RKO (cell line): ENCODE data around the gene KCNK13.
"Not testable (repeated sequence)": the region's sequence is repeated elsewhere in the genome, so short reads cannot be mapped to it uniquely, and the experiment has no call there.

Experiments used
- DNase-seq: peaks from one replicate; pipeline ENCODE4 v3.0.0-alpha.2; 2016; ENCODE audit warnings: low spot score

Gene KCNK13

GRCh38 chr14:90060965-90061684, 669 bp upstream of the KCNK13 start:
- no peak for DNase-seq

GRCh38 chr14:90062127-90062794, 467 bp downstream of the KCNK13 start:
- DNase-seq = no peak

DNA sequence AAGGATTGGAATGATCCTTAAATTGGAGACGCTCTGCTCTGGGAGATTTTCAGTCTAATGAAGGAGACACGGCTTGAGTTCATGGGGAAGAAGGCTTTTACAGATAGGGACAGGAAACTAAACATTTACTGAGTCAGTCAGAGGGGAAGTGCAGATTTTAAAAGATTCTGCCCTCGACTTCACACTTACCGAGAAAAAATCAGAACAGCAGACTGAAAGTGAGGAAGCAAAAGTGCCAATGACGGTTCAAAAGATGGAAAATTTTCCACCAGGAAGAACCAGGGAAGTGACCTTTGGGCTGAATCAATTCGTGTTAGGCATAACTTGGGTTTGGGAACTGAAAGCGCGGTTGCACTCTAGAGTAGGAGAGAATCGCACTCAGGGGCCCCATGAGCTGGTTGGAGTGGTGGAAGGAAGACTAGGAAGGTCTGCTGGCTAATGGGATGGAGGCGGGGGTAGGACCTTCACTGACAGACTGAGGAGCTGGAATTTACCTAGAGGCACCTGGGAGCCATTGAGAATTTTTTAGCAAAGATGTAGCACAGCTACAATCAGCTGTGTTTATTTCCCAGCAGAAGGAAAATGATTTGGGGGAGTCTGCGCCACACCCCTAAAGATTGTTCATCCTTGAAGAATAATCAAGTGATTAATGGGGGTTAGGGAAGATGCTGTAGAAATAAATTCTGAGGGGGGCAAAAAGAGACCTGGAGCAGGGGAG, 1.2 kb downstream of the KCNK13 start:
- no peak for DNase-seq

- DNase-seq = no peak
These were observed 10.6 kb downstream of the KCNK13 start for GRCh38 chr14:90072350-90072749.

- no peak for DNase-seq
These were observed 17.8 kb downstream of the KCNK13 start for GRCh38 chr14:90079576-90079975.

DNA sequence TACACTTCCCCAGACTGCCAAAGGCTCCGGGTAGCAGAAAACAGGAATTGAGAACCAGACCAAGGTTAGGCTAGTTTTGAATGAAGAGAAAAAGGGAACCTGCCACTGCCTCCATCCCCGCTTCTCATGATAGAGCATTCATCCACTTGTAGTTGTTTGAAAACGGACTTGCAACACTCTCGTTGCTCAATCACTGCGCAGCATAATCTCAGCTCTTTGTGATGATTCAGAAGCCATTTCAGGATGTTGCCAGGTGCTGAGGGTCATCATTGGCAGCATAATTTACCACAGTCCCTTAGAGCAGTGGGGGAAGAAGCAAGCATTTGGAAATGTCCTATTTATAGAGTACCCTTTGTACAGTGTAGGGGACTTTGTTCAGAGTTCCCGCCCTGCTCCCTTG, 25.6 kb downstream of the KCNK13 start:
- no peak for DNase-seq

DNA sequence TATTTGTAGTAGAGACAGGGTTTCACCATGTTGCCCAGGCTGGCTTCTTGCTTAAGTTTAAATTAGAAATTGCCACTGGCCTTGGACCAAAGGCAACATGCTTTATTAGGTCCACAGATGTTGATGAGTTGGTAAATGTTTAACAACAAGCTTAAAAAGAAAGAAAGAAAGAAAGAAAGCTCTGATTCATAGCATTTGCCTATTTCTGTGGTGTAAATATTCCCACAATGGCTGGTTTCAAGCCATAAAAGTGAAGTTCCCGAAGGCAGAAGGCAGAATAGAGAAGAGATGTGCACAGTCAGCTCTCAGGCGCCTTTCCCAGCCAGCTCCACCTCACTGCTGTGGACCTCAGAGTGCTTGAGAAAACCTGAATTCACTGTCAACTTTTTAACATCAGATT, 26.4 kb downstream of the KCNK13 start:
- no peak for DNase-seq

DNA sequence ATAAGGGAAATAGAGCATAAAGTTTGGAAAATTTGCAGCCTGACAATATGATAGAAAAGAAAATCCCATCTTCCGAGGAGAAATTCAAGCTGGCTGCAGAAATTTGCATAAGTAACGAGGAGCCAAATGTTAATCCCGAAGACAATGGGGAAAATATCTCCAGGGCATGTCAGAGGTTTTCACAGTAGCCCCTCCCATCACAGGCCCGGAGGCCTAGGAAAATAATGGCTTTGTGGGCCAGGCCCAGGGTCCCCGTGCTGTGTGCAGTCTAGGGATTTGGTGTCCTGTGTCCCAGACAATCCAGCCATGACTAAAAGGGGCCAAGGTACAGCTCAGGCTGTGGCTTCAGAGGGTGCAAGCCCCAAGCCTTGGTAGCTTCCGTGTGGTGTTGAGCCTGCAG, 27.7 kb downstream of the KCNK13 start:
- not testable (repeated sequence) for DNase-seq

DNA sequence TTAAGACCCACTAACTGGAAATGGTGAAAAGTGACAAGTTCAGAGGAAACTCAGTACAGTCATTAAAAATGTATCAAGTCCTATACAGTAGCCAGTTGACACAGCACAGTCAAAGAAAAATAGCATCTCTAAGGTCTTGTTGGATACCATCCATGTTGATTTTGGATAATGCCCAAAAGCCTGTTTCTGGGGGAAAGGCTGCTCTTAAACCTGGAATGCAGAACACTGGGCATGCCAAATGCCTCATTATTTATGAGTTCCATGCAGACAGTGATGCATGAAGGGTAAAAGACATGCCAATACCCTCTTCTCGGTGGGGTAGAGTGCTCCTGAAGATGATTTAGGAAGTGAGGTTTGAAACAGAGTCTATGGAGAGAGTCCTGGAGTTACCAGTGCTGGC, 29.6 kb downstream of the KCNK13 start:
- no peak for DNase-seq

DNA sequence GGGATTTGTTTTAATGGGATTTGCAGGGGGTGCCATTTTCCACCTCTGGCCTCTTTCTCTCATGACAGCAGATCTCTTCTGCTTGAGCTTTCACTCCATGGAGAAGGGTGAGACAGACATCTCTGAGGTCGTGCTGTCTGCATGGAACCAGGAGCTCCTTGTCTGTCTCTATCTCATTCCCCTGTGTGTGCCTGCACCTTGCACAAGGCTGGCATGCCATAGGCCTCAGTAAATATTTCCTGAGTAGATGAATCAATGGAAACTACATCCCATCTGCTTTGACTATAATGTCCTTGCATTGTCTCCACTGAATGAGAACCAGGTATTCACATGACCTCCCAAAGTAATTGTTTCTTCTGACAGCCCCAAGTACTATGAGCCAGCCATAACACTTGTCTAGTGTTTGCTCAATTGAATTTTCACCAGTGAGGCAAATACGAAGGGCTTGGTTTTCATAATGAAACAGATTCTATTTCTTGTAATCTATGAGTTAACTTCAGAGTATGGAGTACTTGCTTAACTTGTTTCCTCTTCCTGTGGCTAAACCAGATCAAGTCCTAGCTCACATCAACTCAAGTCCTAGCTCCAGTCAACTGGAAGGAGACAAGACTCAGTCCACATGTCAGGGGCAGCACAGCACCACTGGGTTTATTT, 32.3 kb downstream of the KCNK13 start:
- DNase-seq = no peak

DNA sequence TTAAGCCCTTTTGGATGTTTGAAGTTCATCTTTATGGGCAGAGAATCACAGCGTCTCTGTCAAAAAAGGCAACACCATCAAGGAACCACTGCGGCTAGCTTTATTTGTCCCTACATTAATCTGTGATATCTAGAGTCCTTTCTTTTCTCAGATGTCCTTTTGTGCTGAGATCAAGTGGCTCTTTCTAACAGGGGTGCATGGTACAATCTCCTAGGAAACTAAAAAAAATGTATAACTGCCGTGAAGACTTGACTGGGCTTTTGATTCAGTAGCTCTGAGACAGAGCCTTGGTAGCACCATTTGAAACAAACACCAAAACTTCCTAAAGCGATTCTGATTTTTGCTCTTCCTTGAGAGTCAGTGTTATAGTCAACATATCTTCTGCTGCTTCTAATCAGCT, 33.3 kb downstream of the KCNK13 start:
- no peak for DNase-seq

GRCh38 chr14:90096566-90096965, 34.8 kb downstream of the KCNK13 start:
- no peak for DNase-seq

- DNase-seq = no peak
These were observed 42.0 kb downstream of the KCNK13 start for GRCh38 chr14:90103808-90104207.

GRCh38 chr14:90105756-90106155, 44.0 kb downstream of the KCNK13 start:
- no peak for DNase-seq

- DNase-seq = no peak
These were observed 46.0 kb downstream of the KCNK13 start for GRCh38 chr14:90107789-90108188.

DNA sequence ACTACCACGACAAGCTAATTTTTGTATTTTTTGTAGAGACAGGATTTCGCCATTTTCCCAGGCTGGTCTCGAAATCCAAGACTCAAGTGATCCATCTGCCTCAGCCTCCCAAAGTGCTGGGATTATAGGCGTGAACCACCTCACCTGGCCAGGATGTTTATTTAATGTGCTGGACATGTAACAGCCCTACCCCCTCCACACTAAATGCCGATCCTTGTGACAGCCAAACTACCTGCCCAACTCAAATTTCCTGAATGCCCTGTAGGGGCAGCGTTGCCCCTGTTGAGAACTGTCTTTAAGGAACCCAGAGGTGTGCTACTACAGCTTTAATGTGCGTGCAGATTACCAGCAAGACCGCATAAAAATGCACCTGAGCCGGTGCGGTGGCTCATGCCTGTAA, 48.1 kb downstream of the KCNK13 start:
- DNase-seq = peak; percentile 31

DNA sequence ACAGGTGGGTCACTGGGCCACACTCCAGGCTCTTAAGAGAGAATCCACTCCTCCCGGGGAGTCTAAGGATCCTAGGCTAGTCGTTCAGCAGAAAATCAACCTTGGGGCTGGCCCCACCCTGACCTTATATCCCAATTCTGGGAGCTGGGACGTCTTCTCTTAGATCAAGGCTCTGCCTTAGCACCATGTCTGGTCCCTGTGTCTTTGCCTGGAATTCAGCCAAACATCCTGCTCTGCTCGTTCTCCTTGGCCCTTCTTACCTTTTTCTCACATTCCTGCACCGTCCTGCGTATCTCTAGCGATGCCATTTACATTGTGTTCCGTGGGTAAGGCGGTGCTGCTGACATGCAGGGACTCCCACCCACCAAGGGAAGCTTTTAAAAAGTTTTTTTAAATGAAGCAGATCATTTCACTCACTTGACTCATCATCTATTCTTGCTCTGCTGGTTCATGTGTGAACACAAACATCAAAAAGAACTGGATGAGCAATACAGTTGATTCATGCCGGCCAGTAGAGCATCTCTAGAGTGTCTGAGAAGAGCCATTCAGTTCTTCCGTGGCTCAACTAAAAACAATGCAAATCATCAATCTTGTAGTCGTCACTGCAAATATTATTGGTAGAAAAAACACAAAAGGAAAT, 50.2 kb downstream of the KCNK13 start:
- DNase-seq = peak; percentile 80

DNA sequence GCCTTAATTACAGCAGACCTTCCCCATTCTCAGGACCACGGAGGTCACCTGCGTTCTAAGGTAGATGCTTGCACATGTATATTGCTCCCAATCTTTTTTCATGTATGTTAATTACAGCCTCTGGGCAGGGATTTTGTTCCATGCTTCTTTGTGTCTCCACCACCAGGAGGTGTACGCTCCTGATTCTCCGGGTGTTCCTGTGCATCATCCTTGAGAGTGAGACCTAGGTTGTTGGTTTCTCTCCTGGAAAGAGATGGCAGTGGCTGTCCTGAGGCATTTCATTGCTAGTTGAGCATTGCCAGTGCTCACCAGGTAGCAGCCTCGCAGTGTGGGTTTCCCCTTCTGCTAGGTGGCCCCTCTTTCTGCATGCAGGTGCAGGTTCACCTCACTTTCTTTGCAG, 52.8 kb downstream of the KCNK13 start:
- no peak for DNase-seq

- no peak for DNase-seq
These were observed 54.0 kb downstream of the KCNK13 start for GRCh38 chr14:90115780-90116179.

GRCh38 chr14:90116444-90116843, 54.6 kb downstream of the KCNK13 start:
- no peak for DNase-seq

DNA sequence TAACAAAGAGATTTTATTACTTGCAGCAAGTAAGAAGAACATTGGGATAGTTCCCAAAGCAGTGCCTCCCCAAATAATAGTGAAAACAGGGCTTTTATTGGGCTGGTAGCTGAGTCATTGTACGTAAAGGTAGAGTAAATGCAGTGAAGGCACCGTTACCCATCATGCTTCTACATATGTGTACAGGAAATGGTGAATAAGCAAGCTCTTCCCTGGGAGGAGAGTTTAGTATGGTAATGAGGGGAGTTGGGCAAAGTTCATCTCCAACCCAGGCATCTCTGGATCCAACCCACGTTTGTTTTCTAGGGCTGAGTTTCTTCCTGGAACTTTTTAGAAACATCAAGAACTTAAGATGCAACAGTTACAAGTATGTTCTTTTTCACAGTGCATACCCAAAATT, 56.2 kb downstream of the KCNK13 start:
- DNase-seq = no peak

DNA sequence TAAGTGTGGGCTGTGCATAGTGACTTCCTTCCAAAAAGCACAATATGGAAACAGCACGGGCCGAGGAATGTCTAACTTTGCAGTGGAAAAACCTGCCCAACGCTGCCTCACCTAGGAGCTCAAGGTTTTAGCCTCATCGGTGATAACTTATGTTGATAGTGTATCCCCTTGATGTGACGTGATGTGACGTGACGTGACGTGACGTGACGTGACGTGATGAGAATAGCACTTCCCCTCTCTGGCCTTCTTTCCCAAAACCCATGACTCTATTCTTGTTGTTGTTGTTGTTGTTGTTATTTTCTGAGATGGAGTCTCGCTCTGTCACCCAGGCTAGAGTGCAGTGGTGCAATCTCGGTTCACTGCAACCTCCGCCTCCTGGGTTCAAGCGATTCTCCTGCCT, 64.5 kb downstream of the KCNK13 start:
- no peak for DNase-seq
